Embryonic facial prominence (tissue), 1 donor: ENCODE results near the gene DLG2.

Source experiments
- DNase-seq: peaks from one replicate; pipeline ENCODE4 v3.0.0-alpha.2; 2016; ENCODE audit errors: extremely low spot score

Gene DLG2

DNA sequence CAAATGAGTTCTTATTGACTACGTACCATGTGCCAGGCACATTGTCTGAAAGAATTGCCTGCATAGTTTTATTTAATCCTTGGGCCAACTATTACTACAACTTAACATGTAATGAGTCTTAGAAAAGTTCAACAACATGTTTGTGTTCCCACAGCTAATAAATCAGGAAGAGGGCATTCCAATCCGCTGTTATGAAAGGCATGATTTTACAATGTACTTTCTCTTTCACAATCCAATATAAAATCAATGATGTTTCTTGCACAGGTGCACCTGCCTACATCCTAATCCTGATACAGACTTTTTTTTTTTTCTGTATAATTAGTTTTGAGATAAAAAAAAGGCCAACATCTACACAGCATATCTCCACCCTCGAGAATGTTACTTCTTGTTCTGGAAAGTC, 1612.6 kb downstream of the DLG2 start:
- DNase-seq: no peak

DNA sequence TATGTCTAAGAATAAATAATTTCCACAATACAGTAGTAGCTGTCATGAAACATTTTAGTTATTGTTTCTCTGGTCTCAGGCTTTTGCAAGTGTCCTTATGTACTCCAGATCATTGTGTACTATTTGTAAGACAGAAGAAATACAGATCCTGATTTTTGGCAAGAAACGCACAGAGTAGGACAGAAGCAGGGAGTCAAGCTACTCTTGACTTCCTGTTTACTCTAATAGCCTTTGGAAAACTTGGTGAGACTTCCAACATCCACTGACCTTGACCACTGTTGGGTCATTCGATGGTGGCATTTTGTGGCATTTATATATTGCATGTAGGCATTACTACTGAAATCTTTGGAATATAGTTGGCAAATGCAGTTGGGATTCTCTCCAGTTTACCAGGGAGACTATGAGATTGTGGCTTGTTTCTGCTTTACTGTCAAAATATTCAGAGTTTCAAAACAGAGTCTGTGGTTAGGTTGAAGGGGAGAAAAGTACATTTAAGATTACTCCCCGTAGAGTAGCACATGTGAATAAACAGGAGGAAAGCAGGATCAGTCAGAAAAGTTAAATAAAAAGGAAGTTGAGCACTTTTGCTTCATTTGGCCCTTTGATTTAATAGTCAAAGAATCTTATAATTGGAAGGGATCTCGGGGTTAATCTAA, 1614.8 kb downstream of the DLG2 start:
- no peak for DNase-seq

DNA sequence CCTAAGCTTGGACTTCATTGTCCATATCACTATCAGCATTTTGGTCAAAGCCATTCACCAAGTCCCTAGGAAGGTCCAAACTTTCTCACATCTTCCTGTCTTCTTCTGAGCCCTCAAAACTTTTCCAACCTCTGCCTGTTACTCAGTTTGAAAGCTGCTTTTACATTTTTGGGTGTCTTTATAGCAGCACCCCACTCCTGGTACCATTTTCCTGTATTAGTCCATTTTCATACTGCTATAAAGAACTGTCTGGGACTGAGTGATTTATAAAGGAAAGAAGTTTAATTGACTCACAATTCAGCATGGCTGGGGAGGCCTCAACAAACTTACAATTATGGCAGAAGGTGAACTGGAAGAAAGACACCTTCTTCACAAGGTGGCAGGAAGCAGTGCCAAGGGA, 1624.0 kb downstream of the DLG2 start:
- no peak for DNase-seq

DNA sequence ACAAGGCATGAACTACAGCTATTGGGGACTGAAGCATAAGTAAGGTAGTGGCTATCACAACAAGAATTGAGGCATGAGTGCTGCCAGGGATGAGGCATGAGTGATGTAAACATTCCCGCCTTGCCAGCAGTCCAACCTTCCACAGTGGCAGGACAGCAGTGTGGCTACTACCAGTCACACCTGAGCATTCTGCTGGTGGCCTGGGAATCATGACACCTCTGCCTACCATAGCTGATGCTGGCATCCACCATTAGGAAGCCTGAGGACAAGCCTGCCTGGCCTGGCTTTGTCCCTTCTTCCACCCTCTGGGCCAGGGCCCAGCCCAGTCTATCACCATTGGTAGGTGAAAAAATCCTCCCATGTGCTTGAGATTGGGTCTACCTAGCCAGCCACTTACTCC, 1628.2 kb downstream of the DLG2 start:
- DNase-seq: no peak

DNA sequence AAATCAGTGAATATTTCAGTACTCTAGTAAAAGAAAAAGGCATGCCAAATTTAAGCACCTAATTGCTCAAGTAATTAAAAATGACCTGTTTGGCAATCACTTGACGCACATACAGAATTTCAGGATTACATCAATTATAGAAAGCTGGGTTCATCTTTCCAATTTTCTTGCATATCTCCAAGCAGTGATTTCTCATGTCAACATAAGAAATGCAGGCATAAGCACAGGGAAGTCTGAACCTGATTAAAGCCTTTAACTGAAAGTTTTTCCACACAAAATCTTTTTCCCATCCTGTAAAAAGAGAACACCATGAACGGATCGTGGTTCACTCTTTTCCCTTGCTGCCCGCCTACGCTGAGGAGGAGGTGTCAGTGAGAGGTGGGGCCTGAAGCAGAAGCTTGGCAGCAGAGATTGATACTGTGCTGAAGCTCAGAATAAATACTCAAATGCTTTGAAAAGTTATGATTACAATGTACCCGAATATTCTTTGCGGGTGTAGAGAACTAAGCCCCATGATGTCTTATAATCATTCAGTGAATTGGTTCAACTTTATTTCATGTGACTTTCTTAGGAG, 1636.9 kb downstream of the DLG2 start:
- no peak for DNase-seq

DNA sequence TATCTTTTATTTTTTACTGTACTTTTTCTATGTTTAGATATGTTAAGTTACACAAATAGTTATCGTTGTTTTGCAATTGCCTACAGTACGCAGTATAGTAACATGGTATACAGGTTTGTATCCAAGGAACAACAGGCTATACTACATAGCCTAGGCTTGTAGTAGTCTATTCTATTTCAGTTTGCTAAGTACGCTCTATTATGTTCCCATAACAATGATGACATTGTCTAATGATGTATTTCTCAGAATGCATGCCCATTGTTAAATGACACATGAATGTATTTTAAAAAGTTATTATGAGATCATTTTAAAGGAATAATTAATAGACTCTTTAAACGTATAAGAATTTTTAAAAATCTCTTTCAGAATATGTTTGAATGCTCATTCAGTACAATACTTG, 1644.3 kb downstream of the DLG2 start:
- DNase-seq: no peak

DNA sequence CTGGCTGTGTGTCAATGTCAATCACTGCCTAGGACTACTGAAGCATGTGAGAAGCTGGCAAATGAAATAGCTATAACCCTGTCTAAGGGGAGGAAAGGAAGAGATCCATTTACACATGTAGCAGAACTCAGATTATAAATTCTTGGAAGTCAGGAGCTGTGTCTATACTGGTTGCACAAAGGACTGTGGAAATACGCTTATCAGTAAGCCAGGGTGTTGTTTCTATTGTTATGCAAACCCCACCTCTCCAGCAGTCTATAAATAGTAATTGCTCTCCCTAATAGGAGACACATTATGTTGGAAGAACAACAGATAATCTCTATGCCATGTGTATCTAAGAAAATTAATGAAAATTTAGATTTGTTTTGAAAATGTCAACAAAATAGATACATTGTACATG, 1647.6 kb downstream of the DLG2 start:
- DNase-seq: no peak

DNA sequence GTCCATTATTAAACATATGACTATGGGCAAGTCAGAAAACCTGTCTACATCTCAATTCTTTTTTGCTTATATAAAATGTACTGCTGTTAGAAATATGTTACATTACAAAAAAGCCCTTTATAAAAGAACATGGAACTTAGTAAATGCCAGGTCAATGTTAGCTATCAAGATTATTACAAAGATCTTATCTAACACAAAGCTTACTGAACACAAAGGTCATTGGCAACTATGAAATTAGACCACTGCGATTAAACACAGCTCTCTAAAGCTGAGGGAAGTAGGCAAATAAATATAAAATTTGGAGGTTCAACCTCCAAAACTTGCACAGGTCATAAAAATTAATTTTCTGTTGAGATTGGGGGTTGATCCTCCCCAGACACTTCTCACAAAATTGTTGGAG, 1648.2 kb downstream of the DLG2 start:
- DNase-seq: no peak

DNA sequence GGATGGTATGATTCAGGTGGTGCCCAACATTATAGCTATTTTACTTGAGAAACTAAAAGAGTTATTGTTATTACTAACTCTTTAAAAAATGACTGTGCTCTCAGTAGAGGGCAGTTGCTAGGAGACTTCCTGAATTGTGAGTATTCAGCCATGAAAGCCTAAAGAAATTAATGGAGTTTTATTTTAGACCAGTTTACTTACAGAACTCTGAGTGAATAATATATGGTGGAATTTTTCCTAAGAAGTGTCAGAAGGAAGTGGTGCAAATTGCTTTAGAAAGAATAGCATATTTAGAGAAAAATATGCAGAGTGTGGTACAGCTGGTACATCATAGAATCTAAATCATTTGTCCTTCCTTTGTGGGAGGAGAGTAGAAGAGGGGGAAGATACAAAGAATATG, 1651.1 kb downstream of the DLG2 start:
- DNase-seq: no peak

DNA sequence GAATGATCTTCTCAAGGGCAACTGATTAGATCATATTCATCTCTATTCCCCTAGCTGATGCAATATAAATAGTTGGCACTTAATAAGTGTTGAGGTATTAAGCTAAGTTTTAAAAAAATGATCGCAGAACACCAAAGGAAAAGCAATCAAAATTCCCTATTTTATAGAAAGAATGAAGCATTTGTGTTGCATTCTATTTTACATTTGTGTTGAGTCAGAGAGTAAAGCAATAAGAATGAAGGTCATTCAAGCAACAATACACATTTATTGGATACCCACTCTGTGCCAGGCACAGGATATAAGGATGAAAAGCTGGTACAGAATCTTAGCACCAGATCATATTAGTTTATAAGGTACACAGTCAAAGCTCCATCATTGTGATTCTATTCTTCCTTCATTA, 1654.6 kb downstream of the DLG2 start:
- no peak for DNase-seq

DNA sequence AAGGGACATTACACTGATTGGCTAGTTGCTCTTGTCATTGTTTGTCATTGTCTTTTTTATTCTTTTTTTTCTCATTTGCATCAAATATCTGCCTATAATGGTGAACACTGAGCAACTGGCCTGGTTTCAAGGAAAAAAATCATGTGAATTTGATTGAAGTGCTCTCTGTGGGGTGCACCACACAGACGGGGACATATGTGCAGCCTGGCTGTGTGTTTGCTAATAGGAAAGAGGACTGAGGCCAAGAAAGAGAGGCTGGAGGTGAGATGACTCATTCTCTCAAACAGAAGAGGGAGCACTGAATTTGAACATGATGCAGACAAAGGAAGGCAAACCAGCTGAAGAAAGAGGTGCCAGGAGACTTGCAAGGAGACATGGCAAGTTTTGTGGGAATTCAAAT, 1656.1 kb downstream of the DLG2 start:
- DNase-seq: no peak

DNA sequence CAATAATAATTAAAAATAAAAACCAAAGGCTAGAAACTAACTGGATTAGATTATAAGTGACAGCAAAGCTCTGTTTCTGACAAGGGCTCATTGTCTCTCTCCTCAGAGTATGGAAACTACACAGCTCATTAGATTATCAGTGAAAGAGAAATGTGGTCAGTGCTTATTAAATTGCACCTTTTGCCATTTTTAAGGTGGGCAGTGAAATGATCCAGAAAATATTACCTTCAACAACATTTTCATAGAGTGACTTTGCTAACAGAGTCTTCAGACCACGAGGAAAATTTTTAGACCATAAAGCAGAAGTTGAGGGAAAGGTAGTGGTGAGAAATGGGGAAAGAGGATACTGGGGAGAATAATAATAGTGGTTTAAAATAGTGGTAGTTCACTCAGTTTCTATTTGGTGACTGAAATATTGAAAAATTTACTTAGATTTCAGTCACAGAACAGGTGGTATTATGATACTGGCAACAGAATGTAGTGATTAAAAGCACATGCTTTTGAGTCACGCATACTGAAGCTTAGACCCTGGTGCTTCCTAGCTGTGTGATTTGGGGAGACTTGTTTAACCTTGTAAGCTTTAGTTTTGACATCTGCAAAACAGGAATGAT, 1657.0 kb downstream of the DLG2 start:
- no peak for DNase-seq

DNA sequence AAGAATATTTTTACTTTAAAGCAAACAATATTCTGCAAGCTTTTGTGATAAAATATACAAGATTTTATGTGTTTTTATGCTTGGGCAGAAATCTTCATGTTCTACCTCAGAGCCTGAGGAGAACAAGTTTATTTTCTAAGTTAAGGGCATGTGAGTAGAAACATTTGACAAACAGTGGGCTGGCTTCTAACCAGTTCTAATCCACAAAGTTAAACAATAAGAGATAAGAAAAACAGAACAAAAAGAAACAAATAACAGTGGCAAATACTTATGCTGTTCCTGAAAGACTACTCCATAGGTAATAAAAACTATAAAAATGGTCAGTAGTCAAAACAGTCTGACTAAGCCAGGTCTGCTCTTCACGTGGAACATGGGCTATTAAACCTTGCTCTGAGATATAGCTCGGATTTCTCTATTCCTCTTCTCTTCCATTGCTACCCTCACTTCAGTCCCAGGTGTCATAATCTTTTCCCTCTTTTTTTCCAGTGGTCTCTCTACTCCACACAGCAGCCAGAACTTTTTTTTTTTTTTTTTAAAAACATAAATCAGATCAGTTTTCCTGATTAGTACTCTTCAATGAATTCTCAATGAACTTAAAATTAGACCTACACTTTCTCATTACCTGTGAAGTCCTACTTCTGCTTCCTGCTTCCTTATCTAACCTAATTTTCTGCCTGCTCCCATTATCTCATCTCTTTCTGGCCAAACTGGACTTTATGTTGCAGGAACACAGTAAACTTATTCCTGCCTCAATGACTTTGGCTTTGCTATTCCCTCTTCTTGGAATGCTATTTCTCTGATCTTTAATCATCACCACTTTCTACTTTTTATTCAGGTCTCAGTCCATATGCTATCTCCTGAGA, 1669.9 kb downstream of the DLG2 start:
- DNase-seq: no peak

DNA sequence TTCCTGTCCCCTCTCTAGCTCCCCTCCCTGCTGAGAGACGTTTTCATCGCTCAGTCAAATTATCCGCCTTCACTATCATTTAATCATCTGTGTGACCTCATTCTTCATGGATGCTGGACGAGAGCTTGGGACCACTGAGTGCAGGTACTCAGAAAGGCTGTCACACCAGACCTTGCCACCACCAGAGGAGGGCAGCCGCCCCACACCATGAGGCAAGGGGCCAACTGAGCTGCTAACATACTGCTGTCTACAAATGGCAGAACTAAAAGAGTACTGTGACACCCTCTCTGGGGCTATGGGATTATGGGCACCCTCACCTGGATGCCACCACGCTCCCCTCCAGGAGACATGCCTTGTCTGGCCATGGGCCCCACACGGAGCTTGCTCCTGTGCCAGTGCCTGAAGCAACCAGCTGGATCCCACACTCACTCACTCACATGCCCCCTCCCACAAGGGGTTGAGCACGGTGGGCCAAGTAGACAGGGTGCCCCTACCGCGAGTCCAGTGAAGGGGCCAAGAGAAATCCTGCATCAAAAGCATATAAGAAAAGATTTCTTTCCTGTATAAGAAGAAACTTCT, 1670.9 kb downstream of the DLG2 start:
- no peak for DNase-seq

DNA sequence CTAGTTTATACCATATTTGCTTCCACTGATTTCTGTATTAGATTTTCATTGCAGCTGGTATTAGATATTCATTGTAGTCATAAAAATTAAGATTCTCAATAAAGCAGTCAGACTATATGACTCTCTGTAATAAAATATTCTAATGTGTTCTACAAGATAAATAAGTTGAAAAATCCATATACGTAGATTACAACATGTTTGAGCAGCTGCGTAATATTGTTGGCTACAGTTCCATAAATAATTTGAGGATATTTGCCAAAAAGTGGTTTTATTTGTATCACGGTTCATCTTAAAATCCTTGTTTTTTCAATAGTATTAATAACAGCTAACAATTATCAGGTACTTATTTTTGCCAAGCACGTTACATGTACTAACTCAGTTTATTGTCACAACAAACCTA, 1672.4 kb downstream of the DLG2 start:
- no peak for DNase-seq

DNA sequence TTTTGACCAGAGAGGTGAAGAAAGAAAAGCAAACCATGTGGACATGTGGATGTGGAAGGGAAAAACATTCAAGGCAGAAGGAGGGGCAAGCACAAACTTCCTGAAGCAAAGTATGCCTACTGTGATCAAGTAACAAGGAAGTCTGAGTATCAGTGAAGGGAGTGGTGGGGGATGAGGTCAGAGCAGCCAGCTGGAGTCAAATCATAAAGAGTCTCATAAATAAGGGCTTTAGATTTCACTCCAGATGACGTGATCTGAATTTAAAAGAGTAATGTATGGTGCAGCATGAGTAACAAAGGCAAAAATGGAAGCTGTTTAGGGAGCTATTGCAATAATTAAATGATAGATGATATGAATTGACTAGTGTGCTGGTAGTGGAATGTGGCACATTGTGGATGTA, 1675.6 kb downstream of the DLG2 start:
- no peak for DNase-seq

DNA sequence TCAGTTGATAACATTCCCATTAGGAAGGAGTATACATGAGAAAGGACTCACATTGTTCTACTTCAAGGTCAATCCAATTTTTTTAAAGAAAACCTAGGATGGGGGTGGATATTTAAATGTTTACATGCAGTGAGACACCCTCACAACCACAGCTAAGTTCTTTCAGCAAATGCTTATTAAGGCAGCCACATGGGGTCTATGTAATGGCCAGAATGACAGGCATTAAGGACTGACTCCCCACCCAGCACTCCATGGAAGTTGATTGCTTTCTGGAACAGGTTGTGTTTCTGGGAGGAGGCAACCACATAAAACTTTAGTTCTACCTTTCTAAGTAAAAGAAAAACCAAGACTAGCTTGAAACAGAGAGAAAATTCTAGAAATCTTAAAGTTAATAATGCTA, 1678.9 kb downstream of the DLG2 start:
- no peak for DNase-seq

DNA sequence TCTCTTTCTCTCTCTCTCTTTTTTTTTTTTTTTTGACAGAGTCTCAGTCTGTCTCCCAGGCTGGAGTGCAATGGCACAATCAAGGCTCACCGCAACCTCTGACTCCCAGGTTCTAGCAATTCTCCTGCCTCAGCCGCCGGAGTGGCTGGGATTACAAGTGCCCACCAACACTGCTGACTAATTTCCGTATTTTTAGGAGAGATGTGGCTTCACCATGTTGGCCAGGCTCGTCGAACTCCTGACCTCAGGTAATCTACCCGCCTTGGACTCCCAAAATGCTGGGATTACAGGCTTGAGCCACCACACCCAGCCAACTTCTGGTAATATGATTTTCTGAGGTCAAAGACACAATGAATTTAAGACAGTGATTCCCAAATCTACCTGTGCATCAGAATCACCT, 1681.2 kb downstream of the DLG2 start:
- no peak for DNase-seq

DNA sequence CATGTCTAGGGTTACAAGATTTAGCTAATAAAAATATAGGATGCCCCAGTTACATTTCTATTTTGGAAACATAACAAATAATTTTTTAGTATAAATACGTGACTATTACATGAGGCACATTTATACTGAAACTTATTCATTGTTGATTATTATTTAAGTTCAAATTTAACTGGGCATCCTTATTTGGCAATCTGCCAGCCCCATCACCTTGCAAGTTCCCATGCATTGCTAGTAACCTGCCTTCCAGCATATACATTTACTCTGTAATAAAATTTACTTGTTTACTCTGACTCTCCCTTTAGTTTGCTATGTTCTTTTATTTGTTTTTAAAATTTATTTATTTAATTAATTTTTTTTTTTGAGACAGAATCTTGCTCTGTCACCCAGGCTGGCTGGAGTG, 1686.1 kb downstream of the DLG2 start:
- no peak for DNase-seq

DNA sequence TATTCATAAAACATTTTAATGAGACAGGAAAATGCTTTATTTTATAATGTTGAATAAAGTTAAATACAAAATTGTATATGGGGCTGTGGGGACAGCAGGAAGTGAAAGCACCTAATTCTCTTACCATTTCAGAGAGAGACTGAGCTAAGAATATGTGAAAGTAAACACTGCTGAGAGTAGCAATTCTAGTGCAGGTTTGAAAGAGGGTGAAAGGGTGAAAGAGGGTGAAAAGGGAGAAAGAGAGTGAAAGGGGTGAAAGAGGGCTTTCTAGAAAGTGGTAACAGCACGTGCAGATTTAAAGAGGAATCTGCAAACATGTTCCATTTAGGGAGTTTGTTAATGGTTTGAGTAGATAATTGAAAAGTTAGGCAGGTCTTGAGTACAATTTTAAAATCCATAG, 1689.0 kb downstream of the DLG2 start:
- DNase-seq: no peak

DNA sequence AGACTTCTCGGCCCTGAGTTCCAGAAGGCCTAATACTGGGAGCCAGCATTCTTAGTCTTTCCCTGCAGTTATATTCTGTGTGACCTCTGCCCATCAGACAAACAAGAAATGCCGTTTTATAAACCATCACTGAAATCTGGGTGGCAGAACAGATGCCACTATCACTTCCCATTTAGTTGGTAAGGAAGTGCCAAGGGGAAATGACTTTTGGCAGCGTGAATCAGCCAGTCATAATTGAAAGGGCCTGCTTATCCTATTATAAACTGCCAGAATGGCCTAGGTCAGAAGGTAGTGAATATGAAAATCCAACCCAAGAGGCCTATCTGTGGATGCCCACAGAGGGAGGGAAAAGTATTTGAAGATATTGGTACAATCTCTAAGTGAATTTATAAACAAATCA, 1694.1 kb downstream of the DLG2 start:
- no peak for DNase-seq

DNA sequence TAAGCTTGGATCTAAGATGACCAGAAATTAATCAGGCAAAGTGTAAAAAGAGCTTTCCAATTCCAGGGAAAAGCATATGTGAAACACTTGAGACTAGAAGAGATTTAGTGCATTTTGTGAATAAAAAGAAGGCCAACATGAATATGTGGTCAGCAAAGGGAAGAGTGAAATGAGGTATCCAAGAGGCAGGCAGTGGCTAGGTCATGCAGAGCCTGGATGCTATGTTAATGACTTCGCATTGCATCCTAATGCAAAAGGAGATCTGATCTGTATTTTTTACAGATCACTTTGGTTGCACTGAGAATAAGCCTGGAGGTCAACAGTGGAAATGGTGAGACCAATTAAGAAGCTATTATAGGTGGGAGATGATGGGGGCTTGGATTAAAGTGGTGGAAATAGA, 1699.7 kb downstream of the DLG2 start:
- DNase-seq: no peak
